T47D (cell line): Measurements from ENCODE around the gene LAMTOR2.
A peak's percentile ranks its signal among the peaks of the same experiment; 100 is the strongest.

Experiments
- DNase-seq, 2 experiments: peaks; one replicate each; pipeline versions ENCODE4 v3.0.0 to v3.0.0-alpha.2; 2011 to 2012; ENCODE audit warnings: low read depth in 1 of 2, low spot score in 1 of 2
- JUND ChIP-seq: IDR thresholded peaks from 2 replicates; pipeline ENCODE4 v1.6.1; 2012; ENCODE audit warnings: low read depth
- in situ Hi-C: cut with HindIII; loops from 2 replicates; pipeline ENCODE4 v1.10.0; 2016; ENCODE audit warnings: low sequenced_read_pairs, low pct_unique_long_range_greater_than_20kb

LAMTOR2 gene

GRCh38 chr1:156082309-156083091 is 27.9 kb downstream of the LAMTOR2 start, which contains the start of gene MEX3A:
TSS of gene MEX3A (minus strand) at chr1:156082465. CDS start at chr1:156081998, 467 bp downstream.
- no peak for TF ChIP-seq JUND
- peak; percentile 81 to 95 for DNase-seq
- in situ Hi-C loops = no loop called here

- no peak for DNase-seq
- in situ Hi-C loops = no loop called here
- TF ChIP-seq JUND = no peak
These were observed 29.5 kb downstream of the LAMTOR2 start for GRCh38 chr1:156083800-156084790.

- DNase-seq = peak in 1 of 2 experiments; percentile 82
- no peak for TF ChIP-seq JUND
- in situ Hi-C loops = no loop called here
These were observed 31.7 kb downstream of the LAMTOR2 start for GRCh38 chr1:156086256-156086662.

- no peak for TF ChIP-seq JUND
- DNase-seq = no peak
- in situ Hi-C loops = no loop called here
These were observed 35.1 kb downstream of the LAMTOR2 start for GRCh38 chr1:156089704-156090103.

- no peak for DNase-seq
- TF ChIP-seq JUND = no peak
- in situ Hi-C loops = no loop called here
These were observed 35.7 kb downstream of the LAMTOR2 start for GRCh38 chr1:156090138-156090839.

- TF ChIP-seq JUND = no peak
- DNase-seq = peak; percentile 77 to 93
- in situ Hi-C loops = no loop called here
These were observed 36.2 kb downstream of the LAMTOR2 start for GRCh38 chr1:156090840-156091188.

GRCh38 chr1:156091610-156092009 is 37.0 kb downstream of the LAMTOR2 start:
- TF ChIP-seq JUND = no peak
- in situ Hi-C loops = no loop called here
- no peak for DNase-seq

GRCh38 chr1:156095906-156096508 is 41.4 kb downstream of the LAMTOR2 start:
- DNase-seq = peak in 1 of 2 experiments; percentile 4
- TF ChIP-seq JUND = no peak
- in situ Hi-C loops = no loop called here

GRCh38 chr1:156096640-156097391 is 42.2 kb downstream of the LAMTOR2 start:
- in situ Hi-C loops = no loop called here
- DNase-seq = peak; percentile 83 to 89
- no peak for TF ChIP-seq JUND

- DNase-seq = no peak
- TF ChIP-seq JUND = no peak
- in situ Hi-C loops = no loop called here
These were observed 43.1 kb downstream of the LAMTOR2 start for GRCh38 chr1:156097499-156098178.

GRCh38 chr1:156098784-156099183 is 44.2 kb downstream of the LAMTOR2 start:
- no peak for DNase-seq
- in situ Hi-C loops = no loop called here
- no peak for TF ChIP-seq JUND
